Hepatocyte (in vitro differentiated cells): ENCODE data around the gene ACIN1.

Experiments
- EZH2 ChIP-seq: fragments of 200-600 bp; sonication (generic); IDR thresholded peaks from 2 replicates; pipeline ENCODE4 v1.6.1; 2016; ENCODE audit warnings: antibody characterized with exemption, mild to moderate bottlenecking, borderline replicate concordance
- EZH2phosphoT487 ChIP-seq: fragments of 200-600 bp; sonication (generic); IDR thresholded peaks from one replicate; pipeline ENCODE4 v1.6.1; 2018; ENCODE audit warnings: antibody characterized with exemption, mild to moderate bottlenecking, low read depth, moderate library complexity; ENCODE audit not compliant: unreplicated experiment, severe bottlenecking
- TF ChIP-seq, protein P1 (sequence below): fragments of 200-600 bp; sonication (generic); IDR thresholded peaks from 2 replicates; pipeline ENCODE4 v1.5.1; 2016; ENCODE audit warnings: antibody characterized with exemption, mild to moderate bottlenecking; ENCODE audit not compliant: poor library complexity

DNA sequence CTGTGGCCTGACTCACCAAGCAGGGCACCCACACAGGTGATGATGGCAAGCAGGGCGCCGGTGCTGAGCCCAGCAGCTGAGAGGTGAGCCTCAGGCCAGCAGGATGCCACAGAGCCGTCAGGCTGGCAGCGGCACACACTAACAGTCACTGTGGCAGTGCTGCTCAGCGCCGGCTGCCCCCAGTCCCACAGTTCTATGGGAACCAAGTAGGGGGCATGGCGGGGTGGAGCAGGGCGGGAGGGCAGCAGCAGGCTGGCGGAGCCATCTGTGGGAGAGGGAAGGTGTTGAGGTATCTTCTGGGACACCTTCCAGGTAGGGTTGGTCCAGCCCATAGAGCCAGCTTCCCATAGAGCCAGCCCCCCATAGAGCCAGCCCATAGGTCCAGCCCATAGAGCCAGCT, 45.9 kb downstream of the ACIN1 start:
- TF ChIP-seq, protein P1, sequence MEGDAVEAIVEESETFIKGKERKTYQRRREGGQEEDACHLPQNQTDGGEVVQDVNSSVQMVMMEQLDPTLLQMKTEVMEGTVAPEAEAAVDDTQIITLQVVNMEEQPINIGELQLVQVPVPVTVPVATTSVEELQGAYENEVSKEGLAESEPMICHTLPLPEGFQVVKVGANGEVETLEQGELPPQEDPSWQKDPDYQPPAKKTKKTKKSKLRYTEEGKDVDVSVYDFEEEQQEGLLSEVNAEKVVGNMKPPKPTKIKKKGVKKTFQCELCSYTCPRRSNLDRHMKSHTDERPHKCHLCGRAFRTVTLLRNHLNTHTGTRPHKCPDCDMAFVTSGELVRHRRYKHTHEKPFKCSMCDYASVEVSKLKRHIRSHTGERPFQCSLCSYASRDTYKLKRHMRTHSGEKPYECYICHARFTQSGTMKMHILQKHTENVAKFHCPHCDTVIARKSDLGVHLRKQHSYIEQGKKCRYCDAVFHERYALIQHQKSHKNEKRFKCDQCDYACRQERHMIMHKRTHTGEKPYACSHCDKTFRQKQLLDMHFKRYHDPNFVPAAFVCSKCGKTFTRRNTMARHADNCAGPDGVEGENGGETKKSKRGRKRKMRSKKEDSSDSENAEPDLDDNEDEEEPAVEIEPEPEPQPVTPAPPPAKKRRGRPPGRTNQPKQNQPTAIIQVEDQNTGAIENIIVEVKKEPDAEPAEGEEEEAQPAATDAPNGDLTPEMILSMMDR, result no peak
- TF ChIP-seq EZH2, result no peak
- no peak for TF ChIP-seq EZH2phosphoT487
